Epithelial cell of esophagus (primary cell): ENCODE data around the gene PIAS4.
A peak's percentile ranks its signal among the peaks of the same experiment; 100 is the strongest.

Experiments used
- DNase-seq: peaks from one replicate; pipeline ENCODE4 v3.0.0; 2010; ENCODE audit warnings: low read depth
- H3K4me3 ChIP-seq: 2 replicates; pipeline ENCODE4 v1.5.1; 2011; ENCODE audit warnings: mild to moderate bottlenecking, low read length, control low read depth
- CTCF ChIP-seq: IDR thresholded peaks from 2 replicates; pipeline ENCODE4 v1.5.1; 2011; ENCODE audit warnings: low read depth, mild to moderate bottlenecking, low read length, control low read depth, inconsistent platforms; ENCODE audit not compliant: insufficient read depth; ENCODE audit errors: missing control alignments

The PIAS4 gene

GRCh38 chr19:4054441-4055208 is 47.1 kb downstream of the PIAS4 start:
- no peak overlapping the region for H3K4me3 ChIP-seq
- TF ChIP-seq CTCF = no peak
- no peak for DNase-seq

- no peak for TF ChIP-seq CTCF
- no peak overlapping the region for H3K4me3 ChIP-seq
- no peak for DNase-seq
Observed at GRCh38 chr19:4055209-4055552, 47.6 kb downstream of the PIAS4 start.

GRCh38 chr19:4057931-4058692 is 50.6 kb downstream of the PIAS4 start:
- peak; percentile 87 for DNase-seq
- TF ChIP-seq CTCF = peak; percentile 28
- peak overlapping the region; percentile 4 for H3K4me3 ChIP-seq

- peak overlapping the region; percentile 32 for H3K4me3 ChIP-seq
- DNase-seq = no peak
Observed at GRCh38 chr19:4058693-4059452, 51.3 kb downstream of the PIAS4 start.

GRCh38 chr19:4059453-4059871 is 51.9 kb downstream of the PIAS4 start:
- no peak for TF ChIP-seq CTCF
- DNase-seq = no peak
- H3K4me3 ChIP-seq = peak overlapping the region; percentile 32

More at GRCh38 chr19:4058693-4059452, 51.3 kb downstream of the PIAS4 start:
- no peak for TF ChIP-seq CTCF

GRCh38 chr19:4059891-4060620 is 52.5 kb downstream of the PIAS4 start:
- TF ChIP-seq CTCF = no peak
- H3K4me3 ChIP-seq = peak overlapping the region; percentile 32
- DNase-seq = peak; percentile 80
